22Rv1 (cell line): ENCODE results near the gene SLC14A1.

Experiments
- H3K27ac ChIP-seq: fragments of 450-650 bp; 2 replicates; pipeline ENCODE4 v1.5.1; 2017
- CTCF ChIP-seq: fragments of 450-650 bp; IDR thresholded peaks from 2 replicates; pipeline ENCODE4 v1.5.1; 2017; ENCODE audit warnings: mild to moderate bottlenecking
- ZFX ChIP-seq: fragments of 450-650 bp; IDR thresholded peaks from 2 replicates; pipeline ENCODE4 v1.6.1; 2017; ENCODE audit warnings: antibody characterized with exemption, borderline replicate concordance

SLC14A1 gene

GRCh38 chr18:45684341-45685115 lies 39.5 kb upstream of the SLC14A1 start:
- no peak overlapping the region for H3K27ac ChIP-seq
- no peak for TF ChIP-seq CTCF
- no peak for TF ChIP-seq ZFX

DNA sequence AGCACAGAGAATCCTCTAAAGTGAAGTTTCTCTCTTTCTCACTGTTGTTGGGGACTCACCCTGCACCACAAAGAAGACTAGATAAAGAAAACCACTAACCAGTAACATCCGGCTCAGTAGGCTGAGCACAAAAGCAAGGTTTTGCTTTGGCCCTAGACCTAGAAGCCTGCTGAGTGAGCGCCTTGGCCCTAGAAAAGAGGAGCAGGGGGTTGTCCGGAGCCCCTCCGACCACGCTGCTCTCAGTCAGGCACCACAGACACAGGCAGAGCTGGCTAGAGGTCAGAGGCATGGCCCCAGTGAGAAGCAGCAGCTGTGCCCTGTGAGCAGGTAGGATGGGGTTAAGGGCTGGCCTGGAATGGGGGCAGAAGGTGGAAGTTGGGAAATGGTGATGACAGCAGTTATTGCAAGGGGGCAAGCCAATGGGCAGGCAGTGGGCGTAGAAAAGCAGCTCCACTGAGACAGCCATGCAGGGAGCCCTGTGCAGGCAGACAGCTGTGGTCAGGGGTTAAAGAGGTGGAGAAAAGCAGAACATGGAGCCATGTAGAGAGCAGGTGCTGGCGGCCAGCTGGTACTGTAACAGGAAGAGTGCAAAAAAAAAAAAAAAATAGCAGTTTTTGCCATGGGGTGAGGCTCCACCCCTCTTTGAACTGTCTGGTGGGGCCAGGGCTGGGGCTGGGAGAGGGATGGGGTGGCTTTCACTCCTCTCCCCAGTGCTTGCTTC lies 36.9 kb upstream of the SLC14A1 start:
- TF ChIP-seq ZFX, result no peak
- no peak for TF ChIP-seq CTCF
- no peak overlapping the region for H3K27ac ChIP-seq

GRCh38 chr18:45687621-45688020 lies 36.4 kb upstream of the SLC14A1 start:
- H3K27ac ChIP-seq, result no peak overlapping the region
- no peak for TF ChIP-seq CTCF

DNA sequence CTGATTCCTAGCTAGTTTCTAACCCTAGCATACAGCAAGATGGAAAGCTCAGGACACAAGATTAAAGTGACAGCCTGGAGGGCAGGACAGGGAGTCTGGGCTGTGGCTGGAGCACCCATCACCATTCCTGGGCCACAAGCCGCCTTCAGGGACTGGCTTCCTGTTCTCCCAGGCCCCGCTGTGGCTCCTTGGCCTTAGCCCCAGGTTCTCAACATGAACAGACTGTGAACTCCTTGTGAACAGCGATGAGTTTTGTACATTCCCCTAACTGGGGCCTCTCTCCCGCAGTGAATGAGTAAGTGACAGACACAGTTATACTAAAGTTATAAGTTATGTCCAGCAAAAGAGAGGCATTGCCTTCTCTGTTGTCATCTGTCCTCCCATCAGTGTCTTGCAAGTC lies 35.9 kb upstream of the SLC14A1 start:
- TF ChIP-seq ZFX (no peak), CTCF (no peak)
- no peak overlapping the region for H3K27ac ChIP-seq

DNA sequence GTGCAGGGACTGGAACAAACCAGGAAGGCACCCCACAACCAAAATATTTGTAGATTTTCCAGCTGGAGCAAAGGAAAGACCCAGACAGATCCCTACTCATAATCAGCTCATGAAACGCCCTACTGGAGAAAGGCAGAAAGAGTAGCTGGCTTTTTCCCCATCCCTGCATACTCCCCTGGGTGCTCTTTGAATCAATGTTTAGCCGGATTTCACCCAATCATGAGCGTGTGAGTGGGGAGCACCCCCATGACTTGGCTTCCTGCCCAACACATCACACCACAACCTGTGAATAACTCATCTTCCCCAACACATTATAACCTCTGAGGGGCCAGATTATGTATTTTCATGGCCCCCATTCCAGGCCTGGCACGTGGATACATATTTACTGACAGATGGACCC lies 35.1 kb upstream of the SLC14A1 start:
- no peak overlapping the region for H3K27ac ChIP-seq
- TF ChIP-seq CTCF (no peak), ZFX (no peak)

DNA sequence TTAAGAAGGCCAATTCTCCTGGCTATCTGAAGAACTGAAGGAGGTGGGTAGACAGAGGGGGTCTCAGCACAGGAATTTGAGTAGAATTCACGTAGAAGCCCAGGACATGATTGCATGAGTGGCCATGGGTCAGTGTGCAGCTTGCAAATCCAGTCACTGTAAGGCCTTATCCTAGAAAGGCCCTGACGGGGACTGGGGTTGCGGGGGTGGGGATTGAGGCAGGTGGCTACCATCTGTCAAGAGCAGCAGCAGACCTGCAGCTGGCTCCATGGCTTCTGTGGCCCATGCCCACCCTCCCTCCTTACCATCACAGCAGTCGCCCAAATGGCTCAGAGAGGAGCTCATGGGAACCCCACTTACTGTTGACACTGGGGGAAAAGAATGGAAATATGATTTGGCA lies 34.6 kb upstream of the SLC14A1 start:
- TF ChIP-seq CTCF (no peak), ZFX (no peak)
- H3K27ac ChIP-seq, result no peak overlapping the region
